Measurements from ENCODE around the gene HDAC8.
"Not testable (repeated sequence)": the region's sequence is repeated elsewhere in the genome, so short reads cannot be mapped to it uniquely, and the experiment has no call there.

Gene HDAC8

GRCh38 chrX:72461766-72462165 lies 110.9 kb downstream of the HDAC8 start:
- DNase-seq: no peak

GRCh38 chrX:72461288-72461687 lies 111.4 kb downstream of the HDAC8 start:
- DNase-seq: no peak

- DNase-seq: no peak
Measured at GRCh38 chrX:72460715-72461114, 111.9 kb downstream of the HDAC8 start.

- not testable (repeated sequence) for DNase-seq
Measured at GRCh38 chrX:72449034-72449433, 123.6 kb downstream of the HDAC8 start.

- DNase-seq: not testable (repeated sequence)
Measured at GRCh38 chrX:72440764-72441163, 131.9 kb downstream of the HDAC8 start.

- DNase-seq: no peak
Measured at GRCh38 chrX:72436010-72436409, 136.6 kb downstream of the HDAC8 start.

- no peak for DNase-seq
Measured at GRCh38 chrX:72430405-72430968, 142.2 kb downstream of the HDAC8 start.

- no peak for DNase-seq
Measured at GRCh38 chrX:72421797-72422196, 150.8 kb downstream of the HDAC8 start.

GRCh38 chrX:72409993-72410392 lies 162.7 kb downstream of the HDAC8 start:
- DNase-seq: no peak

GRCh38 chrX:72408885-72409284 lies 163.8 kb downstream of the HDAC8 start:
- DNase-seq: no peak

- DNase-seq: not testable (repeated sequence)
Measured at GRCh38 chrX:72405136-72405535, 167.5 kb downstream of the HDAC8 start.

GRCh38 chrX:72402614-72403013 lies 170.0 kb downstream of the HDAC8 start:
- no peak for DNase-seq

GRCh38 chrX:72399816-72400215 lies 172.8 kb downstream of the HDAC8 start:
- DNase-seq: no peak

- DNase-seq: no peak
Measured at GRCh38 chrX:72396117-72396516, 176.5 kb downstream of the HDAC8 start.

- peak; percentile 4 for DNase-seq
Measured at GRCh38 chrX:72395237-72395636, 177.4 kb downstream of the HDAC8 start.

GRCh38 chrX:72394518-72395170 lies 178.0 kb downstream of the HDAC8 start:
- peak; percentile 1 for DNase-seq

GRCh38 chrX:72393836-72394517 lies 178.7 kb downstream of the HDAC8 start:
- no peak for DNase-seq

- DNase-seq: peak; percentile 5
Measured at GRCh38 chrX:72392816-72393800, 179.5 kb downstream of the HDAC8 start.

GRCh38 chrX:72392042-72392441 lies 180.6 kb downstream of the HDAC8 start:
- no peak for DNase-seq

- DNase-seq: no peak
Measured at GRCh38 chrX:72387247-72387646, 185.4 kb downstream of the HDAC8 start.

- no peak for DNase-seq
Measured at GRCh38 chrX:72382202-72382595, 190.4 kb downstream of the HDAC8 start.

- peak; percentile 9 for DNase-seq
Measured at GRCh38 chrX:72381439-72382201, 191.0 kb downstream of the HDAC8 start.

Data from right kidney (tissue), 1 donor.